ENCODE results near the gene ANXA4.
"Not testable (repeated sequence)": the region's sequence is repeated elsewhere in the genome, so short reads cannot be mapped to it uniquely, and the experiment has no call there.

ANXA4 gene

DNA sequence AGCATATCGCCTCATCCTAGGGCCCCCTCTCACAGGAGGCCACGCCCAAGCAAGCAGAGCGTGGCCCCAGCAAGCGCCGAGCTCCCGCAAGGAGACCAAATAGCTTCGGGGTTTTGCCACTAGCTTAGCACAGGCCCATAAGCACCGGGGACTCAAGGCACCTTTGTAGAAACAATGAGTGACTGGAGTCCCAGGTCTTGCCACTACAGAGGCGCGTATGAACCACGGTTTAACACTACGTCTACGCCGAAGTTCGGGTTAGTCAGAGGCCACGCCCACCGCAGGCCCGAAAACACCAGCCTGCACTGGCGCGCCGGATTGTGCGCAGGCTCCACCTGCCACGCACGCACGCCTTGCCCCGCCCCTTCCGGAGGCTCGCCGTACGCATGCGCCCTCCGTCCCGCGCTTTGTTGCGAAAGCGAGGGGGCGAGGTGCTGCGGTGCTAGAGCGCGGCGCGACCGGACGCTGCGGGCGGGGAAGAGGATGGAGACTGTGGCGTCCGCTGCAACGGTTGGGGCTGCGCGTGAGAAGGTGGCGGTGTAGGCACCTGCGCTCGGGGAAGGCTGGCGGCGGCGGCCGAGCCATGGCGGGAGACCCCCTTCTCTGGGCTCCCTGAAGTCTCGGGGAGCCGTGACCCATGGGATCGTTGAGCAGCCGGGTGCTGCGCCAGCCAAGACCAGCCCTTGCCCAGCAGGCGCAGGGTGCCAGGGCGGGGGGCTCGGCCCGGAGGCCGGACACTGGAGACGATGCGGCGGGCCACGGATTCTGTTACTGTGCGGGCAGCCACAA lies 87.5 kb downstream of the ANXA4 start, which contains the start of gene GMCL1:
Gene GMCL1 (plus strand): TSS at position 405 of the 789 bp plus-strand sequence. CDS start 233 bp downstream, at position 638.
- peak; percentile 96 to 98 for DNase-seq
- no peaks in the 10 kb centered on the region for H3K27me3 ChIP-seq
- peak within 1 kb of the TSS; percentile 93 to 95 for H3K27ac ChIP-seq
- H3K36me3 ChIP-seq: peaks cover 0 to 8% (median 0%) of the 10 kb centered on the region in 3 donors
- H3K4me3 ChIP-seq: peak within 1 kb of the TSS; percentile 77 to 95
- TF ChIP-seq, protein P1, sequence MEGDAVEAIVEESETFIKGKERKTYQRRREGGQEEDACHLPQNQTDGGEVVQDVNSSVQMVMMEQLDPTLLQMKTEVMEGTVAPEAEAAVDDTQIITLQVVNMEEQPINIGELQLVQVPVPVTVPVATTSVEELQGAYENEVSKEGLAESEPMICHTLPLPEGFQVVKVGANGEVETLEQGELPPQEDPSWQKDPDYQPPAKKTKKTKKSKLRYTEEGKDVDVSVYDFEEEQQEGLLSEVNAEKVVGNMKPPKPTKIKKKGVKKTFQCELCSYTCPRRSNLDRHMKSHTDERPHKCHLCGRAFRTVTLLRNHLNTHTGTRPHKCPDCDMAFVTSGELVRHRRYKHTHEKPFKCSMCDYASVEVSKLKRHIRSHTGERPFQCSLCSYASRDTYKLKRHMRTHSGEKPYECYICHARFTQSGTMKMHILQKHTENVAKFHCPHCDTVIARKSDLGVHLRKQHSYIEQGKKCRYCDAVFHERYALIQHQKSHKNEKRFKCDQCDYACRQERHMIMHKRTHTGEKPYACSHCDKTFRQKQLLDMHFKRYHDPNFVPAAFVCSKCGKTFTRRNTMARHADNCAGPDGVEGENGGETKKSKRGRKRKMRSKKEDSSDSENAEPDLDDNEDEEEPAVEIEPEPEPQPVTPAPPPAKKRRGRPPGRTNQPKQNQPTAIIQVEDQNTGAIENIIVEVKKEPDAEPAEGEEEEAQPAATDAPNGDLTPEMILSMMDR (IDR thresholded peaks at IDR 0.05): no peak
- H3K4me1 ChIP-seq: peaks cover 0 to 45% (median 20%) of the 10 kb centered on the region in 4 donors
- intact Hi-C loops (cut with DNase I; ENCODE audit: low total_unique reads): no loop called here
- no peaks in the 10 kb centered on the region for H3K9me3 ChIP-seq

DNA sequence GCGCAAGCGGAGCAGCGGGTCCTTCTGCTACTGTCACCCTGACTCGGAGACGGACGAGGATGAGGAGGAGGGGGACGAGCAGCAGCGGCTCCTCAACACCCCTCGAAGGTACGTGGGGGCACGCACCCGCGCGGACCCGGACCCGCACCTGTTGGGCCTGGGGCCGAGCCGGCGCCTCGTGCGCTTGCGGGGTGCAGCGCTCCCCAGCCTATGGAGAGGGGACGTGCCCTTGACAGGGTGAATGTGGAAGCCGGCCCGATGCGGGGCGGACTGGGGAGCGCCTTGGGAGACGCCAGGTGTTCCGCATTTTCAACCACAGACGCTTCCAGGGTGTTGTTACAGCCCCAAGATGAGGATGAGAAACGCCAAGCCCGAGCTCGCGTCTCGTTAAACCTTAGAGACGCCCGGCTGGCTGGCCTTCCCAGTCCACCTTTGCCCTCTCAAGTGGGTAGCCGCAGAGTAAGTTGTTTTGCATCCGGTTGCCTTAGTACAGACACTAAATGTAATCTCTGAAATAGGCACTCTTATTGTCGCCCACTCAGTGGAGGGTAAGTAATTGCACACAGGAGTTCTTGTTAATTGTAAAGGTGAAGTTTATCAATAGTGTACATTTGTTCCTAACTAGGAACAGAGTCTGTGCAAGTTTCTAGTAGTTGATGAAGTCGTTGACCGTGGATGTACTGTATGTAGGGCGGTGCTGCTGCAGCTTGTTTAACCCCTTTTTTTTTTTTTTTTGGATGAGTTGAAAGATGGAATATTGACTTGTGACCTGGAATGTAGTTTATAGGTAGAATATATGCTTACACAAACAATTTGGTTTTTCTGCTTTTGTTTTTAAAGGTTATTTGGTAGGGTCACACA lies 88.3 kb downstream of the ANXA4 start:
- peak; percentile 38 to 68 for DNase-seq

DNA sequence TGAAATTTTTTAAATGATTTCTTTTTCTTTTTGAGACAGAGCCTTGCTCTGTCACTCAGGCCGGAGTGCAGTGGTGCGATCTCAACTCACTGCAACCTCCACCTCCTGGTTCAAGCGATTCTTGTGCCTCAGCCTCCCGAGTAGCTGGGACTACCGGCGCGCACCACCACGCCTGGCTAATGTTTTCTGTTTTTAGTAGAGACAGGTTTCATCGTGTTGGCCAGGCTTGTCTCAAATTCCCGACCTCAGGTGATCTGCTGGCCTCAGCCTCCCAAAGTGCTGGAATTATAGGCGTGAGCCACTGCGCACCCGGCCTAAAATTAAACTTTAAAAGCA lies 88.9 kb downstream of the ANXA4 start:
- intact Hi-C loops (cut with DNase I; ENCODE audit: low total_unique reads); H3K9me3 ChIP-seq; H3K36me3 ChIP-seq; H3K27me3 ChIP-seq; H3K27ac ChIP-seq; DNase-seq: not testable (repeated sequence)
- peaks cover 0 to 46% (median 20%) of the 10 kb centered on the region in 4 donors for H3K4me1 ChIP-seq
- H3K4me3 ChIP-seq: peak overlapping the region; percentile 77 to 95

More for the DNA sequence above, 88.3 kb downstream of the ANXA4 start:
- Histone ChIP-seq H3K27me3 (no peaks in the 10 kb centered on the region), H3K36me3 (peaks cover 0 to 8% (median 0%) of the 10 kb centered on the region in 3 donors), H3K27ac (peak overlapping the region; percentile 93 to 95), H3K9me3 (no peaks in the 10 kb centered on the region), H3K4me1 (peaks cover 0 to 46% (median 20%) of the 10 kb centered on the region in 4 donors), H3K4me3 (peak overlapping the region; percentile 77 to 95)
- TF ChIP-seq, protein P1 (IDR thresholded peaks at IDR 0.05): no peak
- intact Hi-C loops (cut with DNase I; ENCODE audit: low total_unique reads): no loop called here

DNA sequence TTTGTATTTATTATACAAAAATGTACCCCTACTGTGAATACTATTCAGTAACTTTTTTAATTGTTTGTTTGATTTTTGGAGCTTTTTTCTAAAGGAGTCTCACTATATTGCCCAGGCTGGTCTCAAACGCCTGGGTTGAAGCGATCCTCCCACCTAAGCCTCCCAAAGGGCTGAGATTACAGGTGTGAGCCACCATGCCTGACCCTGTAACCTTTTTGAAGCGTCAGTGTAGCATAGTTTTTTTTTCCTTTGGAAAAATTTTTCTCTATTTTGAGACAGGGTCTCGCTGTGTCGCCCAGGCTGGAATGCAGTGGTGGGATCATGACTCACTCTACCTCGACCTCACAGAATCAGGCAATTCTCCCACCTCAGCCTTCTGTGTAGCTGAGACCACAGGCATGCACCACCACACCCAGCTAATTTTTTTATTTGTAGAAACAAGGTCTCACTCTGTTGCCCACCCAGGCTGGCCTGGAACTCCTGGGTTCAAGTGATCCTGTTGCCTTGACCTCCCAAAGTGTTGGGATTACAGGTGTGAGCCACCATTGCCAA lies 89.5 kb downstream of the ANXA4 start:
- Histone ChIP-seq H3K36me3 (peaks cover 0 to 8% (median 0%) of the 10 kb centered on the region in 3 donors), H3K4me3 (peak overlapping the region; percentile 77 to 95), H3K27me3 (no peaks in the 10 kb centered on the region), H3K9me3 (no peaks in the 10 kb centered on the region), H3K27ac (no peak overlapping the region), H3K4me1 (peaks cover 0 to 46% (median 20%) of the 10 kb centered on the region in 4 donors)
- intact Hi-C loops (cut with DNase I; ENCODE audit: low total_unique reads): no loop called here
- TF ChIP-seq, protein P1 (IDR thresholded peaks at IDR 0.05): no peak
- no peak for DNase-seq

DNA sequence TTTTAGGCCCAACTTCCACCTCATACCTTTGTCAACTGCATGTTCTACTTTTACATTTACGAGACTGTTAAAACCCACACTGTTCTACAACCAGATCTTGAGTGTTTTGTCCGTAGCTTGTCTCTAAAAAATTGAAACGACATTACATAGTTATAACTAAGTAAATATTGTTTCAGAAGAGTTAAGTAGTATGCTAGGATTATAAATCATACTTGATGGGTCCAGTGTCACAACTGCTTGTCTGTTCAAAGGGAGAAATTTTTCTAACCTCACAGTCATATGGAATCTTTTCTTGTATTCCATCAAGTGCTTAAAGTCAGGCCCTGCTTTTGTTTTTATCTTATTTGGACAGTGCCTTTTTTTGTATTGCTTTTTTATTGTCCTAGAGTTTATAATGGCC lies 91.8 kb downstream of the ANXA4 start:
- intact Hi-C loops (cut with DNase I; ENCODE audit: low total_unique reads): no loop called here
- TF ChIP-seq, protein P1 (IDR thresholded peaks at IDR 0.05): no peak
- no peak overlapping the region for H3K27ac ChIP-seq
- DNase-seq: no peak
- no peak overlapping the region for H3K4me3 ChIP-seq
- H3K9me3 ChIP-seq: no peaks in the 10 kb centered on the region
- H3K4me1 ChIP-seq: peaks cover 0 to 43% (median 15%) of the 10 kb centered on the region in 4 donors
- no peaks in the 10 kb centered on the region for H3K27me3 ChIP-seq
- H3K36me3 ChIP-seq: peaks cover 0 to 8% (median 0%) of the 10 kb centered on the region in 3 donors
